ACC112 (cell line): ENCODE measurements around the gene MAP3K21.
A peak's percentile ranks its signal among the peaks of the same experiment; 100 is the strongest.

Experiments used
- H2AFZ ChIP-seq: fragments of 200-600 bp; sonication (generic); one replicate; pipeline ENCODE4 v1.6.0; 2017; ENCODE audit warnings: antibody characterized with exemption, low read length; ENCODE audit not compliant: unreplicated experiment
- H3K27ac ChIP-seq: fragments of 200-600 bp; sonication (generic); 2 replicates; pipeline ENCODE4 v1.5.1; 2014; ENCODE audit warnings: low read depth, mild to moderate bottlenecking, antibody characterized with exemption, low read length, moderate library complexity
- H3K27me3 ChIP-seq: fragments of 200-600 bp; sonication (generic); 2 replicates; pipeline ENCODE4 v1.6.1; 2014; ENCODE audit warnings: mild to moderate bottlenecking, antibody characterized with exemption, low read length, moderate library complexity, mixed read lengths; ENCODE audit not compliant: insufficient read depth
- H3K36me3 ChIP-seq: fragments of 200-600 bp; sonication (generic); 2 replicates; pipeline ENCODE4 v1.6.1; 2016; ENCODE audit warnings: mild to moderate bottlenecking, antibody characterized with exemption, low read length, moderate library complexity, mixed read lengths; ENCODE audit not compliant: insufficient read depth
- H3K4me1 ChIP-seq: fragments of 200-600 bp; sonication (generic); one replicate; pipeline ENCODE4 v1.6.1; 2016; ENCODE audit warnings: low read length, mixed read lengths; ENCODE audit not compliant: insufficient read depth, unreplicated experiment, control insufficient read depth
- H3K4me3 ChIP-seq: fragments of 200-600 bp; sonication (generic); 2 replicates; pipeline ENCODE4 v1.5.1; 2014; ENCODE audit warnings: mild to moderate bottlenecking, low read depth, low read length
- H3K79me2 ChIP-seq: fragments of 200-600 bp; sonication (generic); one replicate; pipeline ENCODE4 v1.6.0; 2016; ENCODE audit warnings: low read length; ENCODE audit not compliant: control insufficient read depth, unreplicated experiment, insufficient read depth

MAP3K21 gene

GRCh38 chr1:233368106-233368788, 40.7 kb downstream of the MAP3K21 start:
- Histone ChIP-seq H3K36me3 (no peaks in the 10 kb centered on the region), H3K27me3 (no peaks in the 10 kb centered on the region), H3K27ac (no peak overlapping the region), H3K4me1 (peaks cover 5% of the 10 kb centered on the region), H2AFZ (peak overlapping the region; percentile 15), H3K79me2 (no peaks in the 10 kb centered on the region), H3K4me3 (no peak overlapping the region)

GRCh38 chr1:233368789-233369130, 41.2 kb downstream of the MAP3K21 start:
- H3K36me3 ChIP-seq = no peaks in the 10 kb centered on the region
- no peaks in the 10 kb centered on the region for H3K79me2 ChIP-seq
- peaks cover 5% of the 10 kb centered on the region for H3K4me1 ChIP-seq
- H3K4me3 ChIP-seq = no peak overlapping the region
- H3K27me3 ChIP-seq = no peaks in the 10 kb centered on the region
- H3K27ac ChIP-seq = no peak overlapping the region
- H2AFZ ChIP-seq = peak overlapping the region; percentile 15

DNA sequence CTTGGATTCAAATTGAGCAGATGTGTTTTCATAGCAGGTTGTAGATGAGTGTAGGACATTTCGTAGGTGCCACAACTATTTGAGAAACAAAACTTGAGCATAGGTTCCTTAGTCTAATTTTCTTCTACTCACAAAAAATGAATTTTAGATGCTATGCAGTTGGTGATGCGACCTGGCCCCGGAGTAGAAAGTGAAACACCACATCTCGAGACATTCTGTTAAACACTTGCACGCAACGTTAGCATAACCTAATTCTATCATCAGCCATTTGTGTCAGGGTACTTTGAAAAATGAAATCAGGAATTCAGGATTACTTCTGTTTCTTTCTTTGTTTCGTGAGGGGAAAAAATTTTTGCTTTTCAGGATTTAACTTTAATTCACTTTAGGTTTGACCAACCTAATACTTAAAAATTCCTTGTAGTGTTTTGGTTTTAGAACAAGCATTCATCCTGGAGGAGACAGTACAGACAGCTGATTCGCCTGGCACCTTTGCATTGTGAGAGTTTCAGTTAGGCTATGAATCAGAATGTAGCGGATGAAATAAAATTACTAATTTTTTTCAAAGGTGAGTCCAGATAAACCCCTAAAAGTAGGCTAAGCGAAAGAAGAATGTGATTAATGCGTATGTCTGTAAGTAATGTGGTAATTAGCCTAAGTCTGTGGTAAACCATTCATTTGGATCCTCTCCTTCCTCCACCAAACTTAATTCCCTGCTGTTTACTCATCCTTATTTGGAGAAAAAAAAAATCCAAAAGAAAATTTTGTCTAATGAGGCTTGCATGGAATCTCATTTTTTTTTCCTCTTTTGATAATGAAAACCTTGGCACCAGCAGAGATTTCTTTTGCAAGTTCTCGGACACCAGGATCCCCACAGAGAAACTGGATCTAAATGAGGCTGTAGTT, 44.9 kb downstream of the MAP3K21 start:
- peaks cover 5% of the 10 kb centered on the region for H3K4me1 ChIP-seq

DNA sequence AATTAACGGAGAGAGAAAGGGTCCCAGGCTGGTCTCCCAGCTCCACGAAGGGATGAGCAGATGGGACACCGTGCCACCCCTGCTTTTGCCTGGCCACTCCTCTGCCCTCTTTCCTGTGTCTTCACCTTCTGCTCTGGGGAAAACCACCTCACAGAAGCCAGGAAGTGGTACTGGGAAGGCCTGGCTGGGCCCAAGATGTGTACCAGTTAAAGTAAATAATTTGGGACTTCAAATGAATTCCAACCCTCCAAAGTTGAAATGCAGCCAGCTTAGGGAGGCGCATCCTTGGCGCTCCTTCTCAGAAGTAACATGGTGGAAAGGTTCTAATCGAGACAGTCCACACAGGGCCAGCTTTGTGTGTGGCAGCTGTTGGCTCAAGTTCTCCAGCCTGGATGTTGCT, 45.7 kb downstream of the MAP3K21 start:
- peaks cover 5% of the 10 kb centered on the region for H3K4me1 ChIP-seq
- no peak overlapping the region for H3K4me3 ChIP-seq
- no peak overlapping the region for H2AFZ ChIP-seq
- no peaks in the 10 kb centered on the region for H3K79me2 ChIP-seq
- no peaks in the 10 kb centered on the region for H3K36me3 ChIP-seq
- no peaks in the 10 kb centered on the region for H3K27me3 ChIP-seq
- no peak overlapping the region for H3K27ac ChIP-seq

More for the DNA sequence above, 44.9 kb downstream of the MAP3K21 start:
- H3K4me3 ChIP-seq = no peak overlapping the region
- no peaks in the 10 kb centered on the region for H3K79me2 ChIP-seq
- no peaks in the 10 kb centered on the region for H3K36me3 ChIP-seq
- H3K27me3 ChIP-seq = no peaks in the 10 kb centered on the region
- no peak overlapping the region for H2AFZ ChIP-seq
- H3K27ac ChIP-seq = no peak overlapping the region

DNA sequence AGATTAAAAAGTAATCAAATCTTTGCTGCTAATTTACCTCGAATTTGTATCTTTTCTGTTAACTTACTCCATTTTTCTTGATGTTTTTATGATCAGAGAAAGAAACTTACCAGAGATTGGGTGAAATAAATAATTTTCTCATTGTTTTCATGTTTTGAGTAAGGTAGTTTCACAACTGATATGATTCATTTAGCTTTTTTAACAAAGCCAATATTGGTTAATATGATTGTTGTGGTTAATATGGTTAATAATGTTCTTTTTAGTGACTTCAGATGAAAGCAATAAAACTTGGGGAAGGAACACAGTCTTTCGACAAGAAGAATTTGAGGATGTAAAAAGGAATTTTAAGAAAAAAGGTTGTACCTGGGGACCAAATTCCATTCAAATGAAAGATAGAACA, 48.1 kb downstream of the MAP3K21 start:
- Histone ChIP-seq H3K4me1 (no peaks in the 10 kb centered on the region), H2AFZ (no peak overlapping the region), H3K4me3 (no peak overlapping the region), H3K27ac (no peak overlapping the region), H3K27me3 (no peaks in the 10 kb centered on the region), H3K79me2 (no peaks in the 10 kb centered on the region), H3K36me3 (no peaks in the 10 kb centered on the region)

- Histone ChIP-seq H3K79me2 (no peaks in the 10 kb centered on the region), H3K27ac (no peak overlapping the region), H3K27me3 (no peaks in the 10 kb centered on the region), H3K4me3 (no peak overlapping the region), H3K4me1 (no peaks in the 10 kb centered on the region), H2AFZ (no peak overlapping the region), H3K36me3 (no peaks in the 10 kb centered on the region)
Measured at GRCh38 chr1:233376382-233377110, 49.0 kb downstream of the MAP3K21 start.

GRCh38 chr1:233379869-233380438, 52.4 kb downstream of the MAP3K21 start:
- Histone ChIP-seq H3K27ac (no peak overlapping the region), H3K36me3 (0 out of 2 replicates have a peak, but pooled peaks cover 6% of the 10 kb centered on the region)

GRCh38 chr1:233381806-233382205, 54.3 kb downstream of the MAP3K21 start:
- no peak overlapping the region for H3K27ac ChIP-seq
- H3K4me3 ChIP-seq = no peak overlapping the region
- H3K79me2 ChIP-seq = no peaks in the 10 kb centered on the region
- H3K4me1 ChIP-seq = no peaks in the 10 kb centered on the region
- H2AFZ ChIP-seq = no peak overlapping the region
- H3K36me3 ChIP-seq = 0 out of 2 replicates have a peak, but pooled peaks cover 6% of the 10 kb centered on the region
- H3K27me3 ChIP-seq = no peaks in the 10 kb centered on the region

More at GRCh38 chr1:233379869-233380438, 52.4 kb downstream of the MAP3K21 start:
- Histone ChIP-seq H3K4me1 (no peaks in the 10 kb centered on the region), H3K4me3 (no peak overlapping the region), H3K79me2 (no peaks in the 10 kb centered on the region), H2AFZ (no peak overlapping the region), H3K27me3 (no peaks in the 10 kb centered on the region)

DNA sequence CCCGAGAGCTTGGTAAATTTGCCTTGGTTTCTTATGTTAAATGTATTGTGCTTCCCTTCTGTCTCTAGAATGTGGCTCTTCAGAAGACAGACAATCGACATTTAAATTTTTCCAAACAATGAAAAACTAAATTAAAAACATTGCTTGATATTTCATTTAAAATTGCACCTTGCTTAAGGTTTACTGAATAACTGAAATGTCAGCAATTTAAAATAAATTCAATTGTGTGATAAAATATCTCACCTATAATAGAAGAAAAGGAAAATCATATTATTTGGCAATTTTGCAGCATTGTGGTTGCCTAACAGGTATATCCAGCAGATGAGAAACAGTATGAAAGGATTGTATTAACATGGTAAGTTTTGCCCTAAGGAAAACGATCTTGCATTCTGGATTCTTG, 56.5 kb downstream of the MAP3K21 start:
- Histone ChIP-seq H3K79me2 (no peaks in the 10 kb centered on the region), H2AFZ (no peak overlapping the region), H3K27ac (no peak overlapping the region), H3K4me3 (no peak overlapping the region), H3K27me3 (no peaks in the 10 kb centered on the region), H3K36me3 (0 out of 2 replicates have a peak, but pooled peaks cover 6% of the 10 kb centered on the region), H3K4me1 (peaks cover 3% of the 10 kb centered on the region)

DNA sequence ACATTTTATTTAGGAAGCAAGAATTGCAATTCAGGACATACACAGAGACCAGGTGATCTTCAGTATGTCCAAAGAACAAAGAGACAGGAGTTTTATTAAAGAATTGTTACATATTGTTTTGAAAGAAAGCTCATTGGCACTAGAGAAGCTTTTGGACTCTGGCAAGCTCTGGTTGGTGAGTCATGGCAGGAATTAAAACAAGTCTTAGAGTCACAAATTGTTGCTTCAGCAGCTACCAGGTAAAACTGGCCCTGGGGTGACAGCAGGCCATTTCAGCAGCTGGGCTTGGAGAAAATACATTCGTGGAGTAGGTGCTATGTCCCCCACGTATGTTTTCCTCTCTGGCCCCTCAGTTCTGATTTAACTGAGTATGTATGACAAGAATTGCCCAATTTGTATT, 58.8 kb downstream of the MAP3K21 start:
- Histone ChIP-seq H3K4me1 (peaks cover 5% of the 10 kb centered on the region), H3K4me3 (no peak overlapping the region), H3K27me3 (peaks cover 2% of the 10 kb centered on the region; the same call in 1 of the 2 replicates), H3K27ac (no peak overlapping the region), H3K36me3 (0 out of 2 replicates have a peak, but pooled peaks cover 6% of the 10 kb centered on the region), H3K79me2 (no peaks in the 10 kb centered on the region), H2AFZ (no peak overlapping the region)
